ENCODE results near the gene FAM117A. TPM values are rescaled to one million over a fixed set of nuclear protein-coding genes. Genes with fewer than 3 reads are reported as not detected.
"Not testable (repeated sequence)": the region's sequence is repeated elsewhere in the genome, so short reads cannot be mapped to it uniquely, and the experiment has no call there.

FAM117A gene
- total RNA-seq, 1 experiment from 2014 or later = 16.4 TPM

DNA sequence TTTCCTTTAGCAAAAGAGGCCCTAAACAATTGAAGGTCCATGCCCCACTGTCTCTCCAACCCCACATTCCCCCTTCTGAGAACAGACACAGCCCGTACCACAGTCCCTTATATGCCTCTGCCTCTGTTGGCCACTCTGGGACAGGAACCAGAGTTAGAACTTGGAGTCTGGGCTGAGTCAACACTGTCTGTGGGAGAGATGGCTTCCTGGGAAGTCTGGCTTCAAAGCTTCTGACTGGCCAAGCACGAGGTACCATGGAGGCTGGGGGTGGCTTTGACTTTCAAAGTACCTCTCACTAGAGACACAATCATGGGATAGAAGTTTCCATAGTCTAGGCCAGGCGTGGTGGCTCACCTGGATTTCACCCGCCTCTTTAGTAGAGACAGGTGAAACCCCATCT, 71.2 kb downstream of the FAM117A start:
- no peak for DNase-seq (ENCODE audit: low spot score)
- in situ Hi-C loops (cut with HindIII; ENCODE audit: low sequenced_read_pairs) = no loop called here

DNA sequence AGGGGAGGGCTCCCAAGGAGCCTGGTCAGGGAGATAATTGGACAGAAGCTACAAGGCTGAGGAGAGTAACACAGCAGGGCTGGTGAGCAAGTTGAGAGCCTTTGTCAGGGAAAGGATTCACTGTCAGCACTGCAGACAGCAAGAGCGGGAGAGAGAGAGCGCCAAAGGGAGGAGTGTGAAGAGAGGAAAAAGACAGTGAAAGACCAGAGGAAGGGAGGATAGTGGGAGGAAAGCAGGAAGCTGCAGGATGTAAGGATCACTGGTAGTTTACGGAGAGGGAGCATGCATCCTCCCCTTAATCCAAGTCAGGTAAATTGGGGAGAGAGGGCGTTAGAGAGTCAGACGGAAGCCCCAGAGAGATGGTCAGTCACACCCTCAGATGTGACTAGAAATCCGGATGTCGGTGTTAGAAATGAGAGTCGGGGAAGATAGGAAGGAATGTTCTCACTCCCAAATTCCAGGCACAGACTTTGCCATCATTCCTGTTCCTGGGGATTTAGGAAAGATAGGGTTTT, 72.2 kb downstream of the FAM117A start:
- no peak for DNase-seq (ENCODE audit: low spot score)
- in situ Hi-C loops (cut with HindIII; ENCODE audit: low sequenced_read_pairs) = no loop called here

DNA sequence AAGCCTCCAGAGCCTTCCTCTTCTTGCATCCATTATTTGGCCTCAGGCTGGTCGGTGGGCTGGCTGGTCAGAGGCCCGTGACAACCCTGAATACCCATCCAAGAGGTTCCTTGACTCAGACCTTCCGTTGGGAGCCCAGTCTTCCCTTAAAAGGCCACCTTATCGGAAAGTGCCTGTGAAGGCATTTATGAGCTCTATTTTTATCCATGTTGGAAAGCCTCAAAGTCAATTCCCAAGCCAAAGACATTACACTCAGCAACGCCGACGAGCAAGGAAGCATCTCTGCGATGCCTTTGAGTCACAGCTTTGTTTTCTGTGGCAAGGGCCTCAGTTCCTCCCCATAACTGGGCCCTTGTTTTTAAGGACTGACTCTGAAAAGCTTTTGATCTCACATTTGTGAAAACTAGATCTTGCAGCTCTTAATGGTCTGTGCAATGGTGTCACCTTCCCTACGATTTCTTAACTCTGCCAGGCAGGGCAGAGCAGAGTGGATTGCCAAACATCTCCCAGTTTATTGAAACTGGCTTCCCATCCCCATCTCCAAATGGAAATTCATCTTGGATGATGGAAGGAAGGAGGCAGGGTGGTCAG, 72.8 kb downstream of the FAM117A start:
- in situ Hi-C loops (cut with HindIII; ENCODE audit: low sequenced_read_pairs) = no loop called here
- DNase-seq (ENCODE audit: low spot score) = peak; percentile 73

DNA sequence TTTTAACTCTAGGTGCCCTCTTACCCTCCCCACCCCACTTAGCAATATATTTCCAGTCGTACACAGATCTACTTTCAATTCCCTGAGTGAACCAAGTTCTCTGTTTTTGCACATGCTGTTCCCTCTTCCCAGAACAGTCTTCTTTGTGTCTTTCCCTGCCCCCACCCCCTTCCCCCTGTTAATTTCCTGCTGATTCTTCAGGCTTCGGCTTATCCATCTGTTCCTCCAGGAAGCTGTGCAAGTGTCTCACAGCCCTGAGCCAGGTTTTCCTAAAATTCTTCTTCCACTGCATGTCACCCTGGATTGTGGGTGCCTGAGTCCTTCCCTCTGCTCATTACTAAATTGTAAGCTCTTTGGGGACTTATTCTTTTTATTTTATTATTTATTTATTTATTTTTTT, 73.7 kb downstream of the FAM117A start:
- in situ Hi-C loops (cut with HindIII; ENCODE audit: low sequenced_read_pairs) = no loop called here
- peak; percentile 82 for DNase-seq (ENCODE audit: low spot score)

DNA sequence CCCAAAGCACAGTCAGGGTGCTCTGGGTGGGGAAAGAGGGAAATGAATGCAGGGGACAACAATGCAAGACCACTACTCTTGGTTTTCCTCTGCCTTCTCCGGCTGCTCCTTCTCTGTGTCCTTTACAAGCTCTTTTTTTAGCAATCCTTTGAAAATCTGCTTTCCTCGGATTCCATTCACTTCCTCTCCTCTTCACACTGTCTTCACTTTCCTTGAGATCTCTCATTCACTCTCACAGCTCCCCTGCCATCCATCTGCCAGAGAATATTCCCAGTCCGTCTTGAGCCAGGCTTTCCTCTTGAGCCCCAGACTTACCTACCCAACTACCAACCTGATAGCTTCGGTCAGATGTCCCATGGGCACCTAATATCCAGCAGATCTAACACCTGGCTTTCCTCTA, 75.1 kb downstream of the FAM117A start:
- DNase-seq (ENCODE audit: low spot score) = no peak
- in situ Hi-C loops (cut with HindIII; ENCODE audit: low sequenced_read_pairs) = no loop called here

DNA sequence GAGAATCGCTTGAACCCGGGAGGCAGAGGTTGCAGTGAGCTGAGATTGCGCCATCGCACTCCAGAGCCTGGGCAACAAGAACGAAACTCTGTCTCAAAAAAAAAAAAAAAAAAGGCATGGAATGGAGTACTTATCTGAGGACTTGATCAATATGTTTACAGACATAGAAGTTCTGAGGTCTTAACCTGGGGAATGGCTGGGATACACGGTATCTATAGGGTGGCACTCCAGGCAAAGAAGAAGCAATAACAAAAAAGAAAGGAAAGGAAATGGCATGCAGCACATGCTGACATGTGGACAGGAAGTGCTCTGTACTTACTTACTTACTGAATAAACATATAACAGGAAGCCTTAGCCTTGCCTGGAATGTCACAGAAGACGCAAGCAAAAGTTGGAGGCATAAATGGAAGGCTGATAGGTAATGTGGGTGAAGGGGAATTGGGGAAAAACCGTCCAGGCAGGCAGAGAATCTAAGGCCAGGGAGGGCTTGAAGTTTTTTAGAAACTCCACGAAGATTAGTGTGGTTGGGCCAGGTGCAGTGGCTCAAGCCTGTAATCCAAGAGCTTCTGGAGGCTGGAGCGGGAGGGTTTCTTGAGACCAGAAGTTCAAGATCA, 75.9 kb downstream of the FAM117A start:
- no peak for DNase-seq (ENCODE audit: low spot score)

DNA sequence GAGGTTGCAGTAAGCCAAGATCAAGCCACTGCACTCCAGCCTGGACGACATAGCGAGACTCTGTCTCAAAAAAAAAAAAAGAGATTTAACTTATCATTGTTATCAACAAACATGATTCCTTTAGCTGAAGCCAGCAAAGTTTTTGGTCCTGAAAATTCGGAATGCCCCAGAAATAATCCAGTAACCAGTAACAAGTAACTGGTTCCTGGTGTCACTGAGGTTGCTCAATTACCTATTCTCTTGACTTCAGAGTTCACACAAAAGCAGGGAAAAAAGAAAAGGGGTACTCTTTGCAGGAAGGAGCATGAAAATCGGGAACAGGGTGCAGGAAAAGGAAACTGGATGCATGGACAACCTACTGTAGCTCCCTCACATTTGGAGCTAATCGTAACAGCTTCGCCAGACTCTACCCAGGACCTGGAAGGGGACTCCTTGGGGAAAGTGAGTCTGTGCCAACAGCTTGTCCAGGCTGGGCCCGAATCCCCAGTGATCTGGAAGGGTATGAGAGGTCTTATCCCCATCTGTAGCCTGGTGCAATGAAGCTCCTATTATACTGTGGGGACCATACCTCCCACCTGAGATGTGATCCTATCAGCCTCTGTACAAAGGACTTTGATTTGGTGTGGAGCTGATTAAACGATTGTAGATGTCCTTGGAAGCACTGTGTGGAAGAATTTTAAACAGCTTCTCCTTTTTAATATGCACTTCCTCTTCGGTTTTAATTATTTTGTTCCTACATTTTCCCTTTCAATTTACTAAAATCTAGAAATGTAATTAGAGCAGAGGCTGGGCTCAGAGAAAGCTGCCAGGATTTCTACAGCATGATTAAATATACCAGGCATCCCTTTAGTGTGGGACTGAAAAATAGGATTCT, 82.6 kb downstream of the FAM117A start:
- in situ Hi-C loops (cut with HindIII; ENCODE audit: low sequenced_read_pairs) = no loop called here
- peak; percentile 43 for DNase-seq (ENCODE audit: low spot score)

More for the DNA sequence above, 75.9 kb downstream of the FAM117A start:
- in situ Hi-C loops (cut with HindIII; ENCODE audit: low sequenced_read_pairs) = no loop called here

DNA sequence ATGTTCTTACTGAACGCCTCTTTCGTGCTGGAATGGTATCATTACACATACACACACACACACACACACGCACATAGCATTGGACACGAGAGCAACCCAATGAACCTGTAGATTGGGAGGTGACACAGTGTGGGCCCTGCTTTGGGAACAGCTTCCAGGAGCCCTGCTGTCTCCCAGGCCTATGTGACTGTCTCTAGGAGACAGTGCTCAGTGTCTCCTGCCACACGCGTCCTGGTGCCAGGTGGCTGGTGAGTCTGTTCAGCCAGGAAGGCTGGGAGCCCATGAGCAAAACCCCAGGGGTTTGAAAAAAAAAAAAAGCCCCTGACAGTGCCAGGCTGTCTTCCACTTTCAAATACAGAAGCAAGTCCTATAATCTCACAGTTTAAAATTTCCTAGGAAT, 83.6 kb downstream of the FAM117A start:
- in situ Hi-C loops (cut with HindIII; ENCODE audit: low sequenced_read_pairs) = no loop called here
- DNase-seq (ENCODE audit: low spot score) = peak; percentile 95

DNA sequence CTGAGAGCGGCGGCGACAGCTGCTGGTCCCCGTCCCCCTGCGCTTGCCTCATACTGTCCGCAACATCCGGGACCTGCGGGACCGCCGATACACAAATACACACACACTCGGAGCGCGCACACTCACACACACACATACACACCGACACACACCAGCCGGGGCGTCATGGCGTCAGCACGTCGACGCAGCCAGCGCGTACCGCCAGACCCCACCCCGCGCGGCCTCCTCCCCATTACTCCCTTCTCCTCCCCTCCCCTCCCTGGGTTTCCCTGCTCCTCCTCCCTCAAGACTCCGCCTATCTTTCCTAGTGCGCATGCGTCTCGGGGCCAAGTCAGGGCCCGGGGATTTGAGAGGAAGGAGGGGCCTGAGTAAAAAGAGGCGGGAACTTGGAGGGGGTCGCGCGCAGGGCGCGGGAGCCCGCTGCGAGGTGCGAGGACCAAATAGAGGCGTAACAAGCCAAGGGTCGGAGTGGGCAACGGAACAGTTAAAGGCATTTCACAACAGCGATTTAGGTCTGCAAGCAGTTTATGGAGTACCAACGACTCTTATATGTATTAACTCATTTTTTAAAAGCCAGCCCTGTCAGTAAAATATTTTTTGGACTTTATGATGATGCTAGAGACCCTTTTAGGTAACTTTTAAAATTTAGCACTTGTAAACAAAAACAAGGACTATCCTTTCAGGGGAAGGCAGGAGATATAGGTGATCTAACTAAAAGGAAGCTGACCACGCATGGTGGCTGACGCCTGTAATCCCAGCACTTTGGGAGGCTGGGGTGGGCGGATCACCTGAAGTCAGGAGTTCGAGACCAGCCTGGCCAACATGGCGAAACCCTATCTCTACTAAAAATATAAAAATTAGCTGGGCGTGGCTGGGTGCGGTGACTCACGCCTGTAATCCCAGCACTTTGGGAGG, 85.7 kb downstream of the FAM117A start, which contains the start of gene SPOP:
TSS of gene SPOP (minus strand) at position 165 of the 915 bp plus-strand sequence. CDS start 55,287 bp downstream, outside the sequence.
- DNase-seq (ENCODE audit: low spot score) = peak; percentile 100
- in situ Hi-C loops (cut with HindIII; ENCODE audit: low sequenced_read_pairs) = no loop called here

DNA sequence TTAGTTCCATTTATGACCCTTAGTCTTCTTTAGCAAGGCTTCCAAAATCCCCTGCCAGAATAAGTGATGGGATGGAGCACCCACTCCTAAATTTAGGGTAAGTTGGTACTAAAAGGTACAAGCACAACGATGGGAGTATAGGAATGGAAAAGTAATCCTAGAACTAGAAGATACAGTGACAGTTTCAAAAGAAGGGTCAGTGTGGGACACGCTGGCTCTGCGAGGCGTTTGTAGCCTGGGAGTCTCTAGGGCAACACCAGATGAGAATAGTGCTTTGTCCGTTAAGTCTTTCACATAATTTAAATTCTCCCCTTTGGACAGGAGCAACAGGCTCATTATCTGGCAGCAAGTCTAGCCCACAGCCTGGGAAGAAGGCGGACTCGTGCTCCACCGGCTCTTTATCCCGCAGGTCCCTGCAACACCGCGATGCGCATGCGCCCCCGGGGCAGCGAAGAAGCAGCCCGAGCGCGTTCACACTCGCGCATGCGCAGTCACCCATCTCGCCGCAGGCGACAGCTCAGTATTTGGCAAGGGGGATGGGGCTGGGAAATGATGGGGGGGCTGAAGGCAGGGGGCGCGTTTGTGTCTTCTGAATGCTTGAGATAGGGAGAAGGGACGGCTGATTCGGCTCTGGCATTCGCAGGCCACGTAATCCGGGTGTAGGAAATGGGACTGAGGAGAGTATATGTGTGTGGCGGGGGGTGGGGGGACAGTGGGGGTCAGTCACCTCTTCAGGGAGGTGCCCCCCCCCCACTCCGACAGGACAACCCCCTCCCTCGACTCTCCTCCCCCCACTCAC, 86.6 kb downstream of the FAM117A start:
- in situ Hi-C loops (cut with HindIII; ENCODE audit: low sequenced_read_pairs) = no loop called here
- peak; percentile 91 for DNase-seq (ENCODE audit: low spot score)

DNA sequence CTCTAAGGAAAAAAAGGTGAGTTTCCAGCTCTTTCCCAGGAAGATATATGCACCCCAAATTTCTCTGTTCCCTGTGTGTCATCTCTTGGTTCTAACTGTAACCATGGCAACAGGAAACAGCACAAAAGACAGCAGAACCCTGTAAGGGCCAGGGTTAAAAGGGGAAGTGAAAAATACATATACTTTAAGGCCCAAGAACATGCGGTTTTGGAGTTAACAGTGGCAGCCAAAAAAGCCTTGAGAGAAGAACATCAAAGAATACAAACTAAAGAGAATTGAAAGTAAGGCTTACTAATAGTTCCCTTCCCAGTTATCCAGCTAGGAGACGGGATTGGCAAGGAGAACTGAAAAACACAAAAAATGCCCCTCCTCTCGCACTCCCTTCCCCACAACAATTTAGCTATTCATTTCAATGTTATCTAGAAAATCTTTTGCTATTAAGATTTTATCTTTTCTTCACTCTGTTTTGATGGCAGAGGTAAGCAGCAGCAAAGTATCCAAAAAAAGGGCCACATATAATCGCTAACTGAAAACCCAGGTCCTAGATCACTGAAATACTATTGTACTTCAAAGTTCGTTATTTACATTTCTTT, 87.6 kb downstream of the FAM117A start:
- in situ Hi-C loops (cut with HindIII; ENCODE audit: low sequenced_read_pairs) = no loop called here
- peak; percentile 31 for DNase-seq (ENCODE audit: low spot score)

DNA sequence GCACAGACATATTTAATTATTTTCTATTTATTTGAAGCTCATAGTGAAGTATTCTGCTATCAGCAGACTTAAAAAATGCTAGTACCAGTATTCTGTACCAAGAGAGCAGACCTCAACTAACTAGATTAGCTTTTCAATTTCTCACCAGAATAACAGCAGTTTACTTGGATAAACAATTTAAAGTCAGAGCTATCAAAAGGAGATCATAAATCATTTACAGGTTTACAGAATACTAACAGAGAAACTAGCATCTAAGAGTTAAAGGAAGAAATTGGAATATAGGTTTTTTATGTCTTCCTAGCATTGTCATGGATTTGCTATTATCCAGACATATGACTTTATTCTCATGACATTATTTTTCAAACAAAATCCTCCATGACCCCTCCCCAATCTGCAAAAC, 89.4 kb downstream of the FAM117A start:
- in situ Hi-C loops (cut with HindIII; ENCODE audit: low sequenced_read_pairs) = no loop called here
- no peak for DNase-seq (ENCODE audit: low spot score)

DNA sequence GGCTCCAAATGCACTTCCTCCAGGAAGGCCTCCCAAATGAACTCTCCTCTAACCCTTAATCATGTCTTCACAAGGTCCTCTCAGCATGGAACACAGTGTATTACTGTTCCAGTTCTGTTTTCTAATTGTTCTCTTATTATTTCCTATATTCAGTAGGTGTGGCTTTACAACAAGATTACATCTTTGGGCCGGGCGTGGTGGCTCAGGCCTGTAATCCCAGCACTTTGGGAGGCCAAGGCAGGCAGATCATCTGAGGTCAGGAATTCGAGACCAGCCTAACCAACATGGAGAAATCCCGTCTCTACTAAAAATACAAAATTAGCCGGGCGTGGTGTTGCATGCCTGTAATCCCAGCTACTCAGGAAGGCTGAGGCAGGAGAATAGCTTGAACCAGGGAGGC, 90.3 kb downstream of the FAM117A start:
- in situ Hi-C loops (cut with HindIII; ENCODE audit: low sequenced_read_pairs); DNase-seq (ENCODE audit: low spot score): not testable (repeated sequence)

DNA sequence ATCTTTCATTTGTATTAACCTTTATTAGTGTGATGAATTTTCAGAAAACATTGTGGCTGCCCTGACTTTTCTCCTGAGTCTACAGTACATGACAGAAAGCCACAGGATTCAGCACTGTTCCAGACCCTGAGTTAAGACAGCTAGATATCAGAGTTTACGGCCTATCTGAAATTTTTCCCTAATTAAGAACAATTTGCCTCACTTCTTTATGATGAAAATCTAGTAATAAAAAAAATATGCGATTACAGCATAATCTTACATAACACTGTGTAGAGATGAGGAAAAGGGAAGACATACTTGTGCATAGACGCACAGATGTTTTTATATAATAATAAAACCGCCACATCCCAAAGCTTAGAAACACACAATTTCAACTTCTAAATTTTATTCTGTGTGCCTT, 93.3 kb downstream of the FAM117A start:
- in situ Hi-C loops (cut with HindIII; ENCODE audit: low sequenced_read_pairs) = no loop called here

DNA sequence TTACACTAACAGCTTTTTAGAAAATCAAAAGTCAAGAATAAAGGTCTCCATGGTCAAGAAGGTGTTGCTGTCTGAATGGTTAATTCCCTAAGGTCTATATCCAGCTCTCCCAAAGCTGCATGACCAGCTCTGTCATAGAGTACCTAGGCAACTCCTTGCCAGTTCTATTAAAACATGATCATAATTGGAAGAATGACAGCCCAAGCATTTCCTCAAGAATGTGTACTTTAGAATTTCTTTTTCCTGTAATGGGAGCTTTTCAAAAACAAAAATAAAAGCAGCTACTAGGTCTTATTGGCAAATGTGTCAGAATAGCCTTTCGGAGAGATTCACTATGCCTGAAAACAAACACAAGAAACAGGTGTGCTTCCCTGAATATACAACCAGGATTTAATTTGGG, 93.9 kb downstream of the FAM117A start:
- in situ Hi-C loops (cut with HindIII; ENCODE audit: low sequenced_read_pairs) = no loop called here
- DNase-seq (ENCODE audit: low spot score) = peak; percentile 31

More for the DNA sequence above, 93.3 kb downstream of the FAM117A start:
- peak; percentile 41 for DNase-seq (ENCODE audit: low spot score)

DNA sequence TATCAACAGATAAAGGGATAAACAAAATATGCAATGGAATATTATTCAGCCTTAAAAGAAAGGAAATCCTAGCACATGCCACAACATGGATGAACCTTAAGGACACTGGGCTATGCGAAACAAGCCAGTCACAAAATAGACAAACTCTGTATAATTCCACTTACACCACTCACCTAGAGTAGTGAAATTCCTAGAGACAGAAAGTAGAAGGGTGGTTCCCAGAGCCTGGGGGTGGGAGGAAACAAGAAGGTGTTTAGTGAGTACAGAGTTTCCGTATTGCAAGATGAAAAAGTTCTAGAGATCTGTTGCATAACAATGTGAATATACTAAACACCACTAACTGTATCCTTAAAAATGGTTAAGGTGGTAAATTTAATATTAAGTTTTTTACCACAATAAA, 96.1 kb downstream of the FAM117A start:
- in situ Hi-C loops (cut with HindIII; ENCODE audit: low sequenced_read_pairs) = no loop called here

DNA sequence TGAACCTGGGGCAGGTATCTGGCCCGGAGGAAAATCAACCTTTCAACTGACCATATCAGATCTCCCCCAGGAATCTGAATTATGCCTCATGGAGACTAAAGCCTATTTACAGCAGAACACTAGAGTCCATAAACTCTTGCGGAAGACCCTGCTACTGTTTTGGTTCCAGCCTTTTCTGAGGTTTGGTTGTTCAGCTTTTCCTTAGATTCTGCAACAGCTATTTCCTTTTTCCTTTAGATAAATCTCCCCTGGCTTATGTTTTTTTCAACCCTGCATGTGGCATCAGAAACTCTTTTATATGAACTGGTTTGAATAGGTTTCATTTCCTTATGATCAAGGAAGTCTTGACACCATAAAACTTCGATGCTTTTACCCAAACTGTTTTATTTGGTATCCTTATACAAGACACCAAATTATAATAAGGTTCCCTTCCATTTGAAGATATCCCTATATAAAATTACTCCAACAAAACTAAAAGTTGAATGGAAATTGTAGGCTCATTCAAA, 99.2 kb downstream of the FAM117A start:
- no peak for DNase-seq (ENCODE audit: low spot score)
- in situ Hi-C loops (cut with HindIII; ENCODE audit: low sequenced_read_pairs) = no loop called here

More for the DNA sequence above, 96.1 kb downstream of the FAM117A start:
- DNase-seq (ENCODE audit: low spot score) = no peak

All from G401 (cell line).